SK-N-SH treated with all-trans-retinoic acid at 6 μM for 48 hours (cell line): Measurements from ENCODE around the gene RNF26.

Source experiments
- ATAC-seq: fragments of 200-7000 bp; cut with Tn5 transposase; 3 replicates; pipeline ENCODE4 v1.9.1; 2020; ENCODE audit warnings: mild to moderate bottlenecking, moderate library complexity
- BACH2 ChIP-seq: fragments of 250-450 bp; sonication (Bioruptor Pico); IDR thresholded peaks from 2 replicates; pipeline ENCODE4 v1.9.0; 2021; ENCODE audit warnings: mild to moderate bottlenecking, borderline replicate concordance
- CREB5 ChIP-seq: fragments of 250-450 bp; sonication (Bioruptor Pico); IDR thresholded peaks from 2 replicates; pipeline ENCODE4 v1.5.1; 2020; ENCODE audit warnings: low read depth, mild to moderate bottlenecking, moderate library complexity
- CSDC2 ChIP-seq: fragments of 250-450 bp; sonication (Bioruptor Pico); IDR thresholded peaks from 2 replicates; pipeline ENCODE4 v1.5.0; 2020; ENCODE audit warnings: mild to moderate bottlenecking, moderate library complexity
- CSRNP3 ChIP-seq: fragments of 250-450 bp; sonication (Bioruptor Pico); IDR thresholded peaks from 2 replicates; pipeline ENCODE4 v1.5.1; 2021; ENCODE audit warnings: mild to moderate bottlenecking, moderate library complexity
- ESRRG ChIP-seq: fragments of 250-450 bp; sonication (Bioruptor Pico); IDR thresholded peaks from 2 replicates; pipeline ENCODE4 v1.6.1; 2021; ENCODE audit warnings: mild to moderate bottlenecking
- GLIS3 ChIP-seq: fragments of 250-450 bp; sonication (Bioruptor Pico); IDR thresholded peaks from 2 replicates; pipeline ENCODE4 v1.5.0; 2020; ENCODE audit warnings: mild to moderate bottlenecking, moderate library complexity
- OSR1 ChIP-seq: fragments of 250-450 bp; sonication (Bioruptor Pico); IDR thresholded peaks from 2 replicates; pipeline ENCODE4 v1.8.0; 2022; ENCODE audit warnings: moderate library complexity, mild to moderate bottlenecking, inconsistent platforms
- PPARA ChIP-seq: fragments of 250-450 bp; sonication (Bioruptor Pico); IDR thresholded peaks from 2 replicates; pipeline ENCODE4 v1.5.0; 2020; ENCODE audit warnings: mild to moderate bottlenecking, borderline replicate concordance
- RARB ChIP-seq: fragments of 250-450 bp; sonication (Bioruptor Pico); IDR thresholded peaks from 2 replicates; pipeline ENCODE4 v1.8.0; 2021; ENCODE audit warnings: mild to moderate bottlenecking, moderate library complexity
- SNAI2 ChIP-seq: fragments of 250-450 bp; sonication (Bioruptor Pico); IDR thresholded peaks from 2 replicates; pipeline ENCODE4 v1.5.0; 2020; ENCODE audit warnings: mild to moderate bottlenecking, moderate library complexity
- TCF4 ChIP-seq: fragments of 250-450 bp; sonication (Bioruptor Pico); IDR thresholded peaks from 2 replicates; pipeline ENCODE4 v1.8.0; 2021; ENCODE audit warnings: mild to moderate bottlenecking, moderate library complexity, borderline replicate concordance
- TOX ChIP-seq: fragments of 250-450 bp; sonication (Bioruptor Pico); IDR thresholded peaks from 2 replicates; pipeline ENCODE4 v1.8.0; 2021; ENCODE audit warnings: mild to moderate bottlenecking, moderate library complexity, borderline replicate concordance
- TSHZ2 ChIP-seq: fragments of 250-450 bp; sonication (Bioruptor Pico); IDR thresholded peaks from 2 replicates; pipeline ENCODE4 v1.5.0; 2020; ENCODE audit warnings: mild to moderate bottlenecking, moderate library complexity
- ZFP30 ChIP-seq: fragments of 450-650 bp; formaldehyde crosslinking; IDR thresholded peaks from 2 replicates; pipeline ENCODE4 v1.5.0; 2022; ENCODE audit warnings: mild to moderate bottlenecking, moderate library complexity
- ZNF565 ChIP-seq: fragments of 450-650 bp; formaldehyde crosslinking; conservative IDR thresholded peaks from 2 replicates; pipeline ENCODE4 v1.5.0; 2020; ENCODE audit warnings: low read depth, mild to moderate bottlenecking, moderate library complexity
- ZNF8 ChIP-seq: fragments of 450-650 bp; formaldehyde crosslinking; IDR thresholded peaks from 2 replicates; pipeline ENCODE4 v1.5.0; 2020; ENCODE audit warnings: mild to moderate bottlenecking, moderate library complexity
- TF ChIP-seq, protein P1 (sequence below): fragments of 250-450 bp; sonication (Bioruptor Pico); IDR thresholded peaks from 2 replicates; pipeline ENCODE4 v1.8.0; 2021; ENCODE audit warnings: low read depth, mild to moderate bottlenecking, moderate library complexity, borderline replicate concordance

The RNF26 gene

DNA sequence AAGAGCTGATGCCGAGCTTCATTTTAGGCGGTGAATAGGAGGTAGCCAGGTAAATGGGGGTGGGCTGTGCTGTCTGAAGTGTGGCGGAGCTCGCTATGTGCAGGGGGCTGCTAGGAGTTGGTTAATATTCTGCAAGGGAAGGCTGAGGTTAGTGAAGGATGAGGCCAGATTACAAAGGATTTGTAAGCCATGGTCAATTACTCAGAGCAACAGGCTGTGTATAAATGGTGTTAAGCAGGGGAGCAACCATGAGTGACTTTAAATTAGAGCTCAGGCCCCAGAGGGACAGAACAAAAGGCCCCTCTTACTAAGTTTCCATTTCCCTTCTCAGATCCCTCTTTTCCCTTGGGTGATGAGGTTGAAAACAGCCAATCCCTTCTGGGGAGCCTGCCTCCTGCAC lies 10.1 kb upstream of the RNF26 start:
- TF ChIP-seq TSHZ2 (no peak), SNAI2 (CRISPR knock-in tag) (no peak), ZNF8 (CRISPR knock-in tag) (no peak), CSDC2 (CRISPR knock-in tag) (no peak), ESRRG (CRISPR knock-in tag) (no peak), ZFP30 (CRISPR knock-in tag) (no peak), RARB (CRISPR knock-in tag) (no peak), BACH2 (CRISPR knock-in tag) (no peak), TCF4 (CRISPR knock-in tag) (no peak), ZNF565 (no peak), GLIS3 (CRISPR knock-in tag) (no peak), TOX (CRISPR knock-in tag) (no peak), PPARA (CRISPR knock-in tag) (no peak)
- TF ChIP-seq, protein P1, sequence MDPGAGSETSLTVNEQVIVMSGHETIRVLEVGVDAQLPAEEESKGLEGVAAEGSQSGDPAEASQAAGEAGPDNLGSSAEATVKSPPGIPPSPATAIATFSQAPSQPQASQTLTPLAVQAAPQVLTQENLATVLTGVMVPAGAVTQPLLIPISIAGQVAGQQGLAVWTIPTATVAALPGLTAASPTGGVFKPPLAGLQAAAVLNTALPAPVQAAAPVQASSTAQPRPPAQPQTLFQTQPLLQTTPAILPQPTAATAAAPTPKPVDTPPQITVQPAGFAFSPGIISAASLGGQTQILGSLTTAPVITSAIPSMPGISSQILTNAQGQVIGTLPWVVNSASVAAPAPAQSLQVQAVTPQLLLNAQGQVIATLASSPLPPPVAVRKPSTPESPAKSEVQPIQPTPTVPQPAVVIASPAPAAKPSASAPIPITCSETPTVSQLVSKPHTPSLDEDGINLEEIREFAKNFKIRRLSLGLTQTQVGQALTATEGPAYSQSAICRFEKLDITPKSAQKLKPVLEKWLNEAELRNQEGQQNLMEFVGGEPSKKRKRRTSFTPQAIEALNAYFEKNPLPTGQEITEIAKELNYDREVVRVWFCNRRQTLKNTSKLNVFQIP (CRISPR knock-in tag), result no peak
- peak; percentile 10 for ATAC-seq

- no peak for TF ChIP-seq OSR1 (CRISPR knock-in tag)
- TF ChIP-seq ZNF8 (CRISPR knock-in tag), result no peak
- TF ChIP-seq CSRNP3, result no peak
- no peak for TF ChIP-seq ZNF565
- no peak for TF ChIP-seq PPARA (CRISPR knock-in tag)
- no peak for TF ChIP-seq TSHZ2
- no peak for TF ChIP-seq RARB (CRISPR knock-in tag)
- no peak for TF ChIP-seq GLIS3 (CRISPR knock-in tag)
- TF ChIP-seq, all 23 proteins: peak for 0
- ATAC-seq, result no peak
These were observed 5.0 kb upstream of the RNF26 start for GRCh38 chr11:119329320-119329719.

DNA sequence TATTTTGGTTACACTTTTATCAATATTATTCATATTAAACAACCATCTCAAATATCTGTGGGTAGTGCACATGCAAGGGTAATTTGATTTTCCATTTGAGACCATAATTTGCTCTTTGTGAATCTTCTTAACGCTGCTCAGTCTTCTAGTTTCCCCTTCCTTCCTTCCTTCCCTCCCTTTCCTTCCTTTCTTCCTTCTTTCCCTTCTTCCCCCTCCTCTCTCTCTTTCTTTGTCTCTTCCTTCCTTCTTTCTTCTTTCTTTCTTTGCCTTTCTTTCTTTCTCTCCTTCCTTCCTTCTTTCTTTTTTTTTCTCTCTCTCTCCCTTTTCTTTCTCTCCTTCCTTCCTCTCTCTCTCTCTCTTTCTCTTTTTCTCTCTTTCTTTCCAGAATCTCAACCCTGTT lies 4.1 kb upstream of the RNF26 start:
- ATAC-seq, result no peak
- TF ChIP-seq CREB5 (no peak), BACH2 (CRISPR knock-in tag) (no peak), ZNF565 (no peak), RARB (CRISPR knock-in tag) (no peak), TOX (CRISPR knock-in tag) (no peak), TCF4 (CRISPR knock-in tag) (no peak), GLIS3 (CRISPR knock-in tag) (no peak)
